GM13977 (cell line): ENCODE data around the gene RPF1.

Source experiments
- DNase-seq: peaks from one replicate; pipeline ENCODE4 v3.0.0; 2012; ENCODE audit warnings: low spot score
- in situ Hi-C: fragments of 300-500 bp; cut with MboI; formaldehyde crosslinking; loops from one replicate; pipeline ENCODE4 v1.12.0; 2022; ENCODE audit warnings: low sequenced_read_pairs, low pct_unique_long_range_greater_than_20kb, mixed read lengths, inconsistent platforms; ENCODE audit not compliant: unreplicated experiment
- TF ChIP-seq, protein P1 (sequence below): IDR thresholded peaks from 2 replicates; pipeline ENCODE4 v1.5.1; 2012; ENCODE audit warnings: mild to moderate bottlenecking, control low read depth; ENCODE audit not compliant: insufficient read depth; ENCODE audit errors: extremely low read depth, missing control alignments

RPF1 gene

DNA sequence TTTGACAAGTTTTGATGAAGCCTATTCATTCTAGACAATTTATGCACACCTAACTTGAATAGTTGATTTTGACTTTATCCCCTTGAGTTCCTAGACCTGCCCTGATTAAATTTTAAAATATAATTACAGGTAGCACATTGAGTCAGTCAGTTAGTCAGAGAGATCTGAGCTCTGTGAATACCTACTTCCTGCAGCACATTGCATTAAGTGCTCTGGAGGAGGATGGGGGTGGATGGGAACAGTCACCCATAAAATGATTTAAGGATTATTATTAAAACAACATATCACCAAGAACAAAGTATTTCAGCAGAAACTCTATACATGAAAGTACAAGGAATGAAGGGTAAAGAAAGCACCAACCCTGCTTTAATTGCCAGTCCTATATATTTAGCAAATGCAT lies 11.8 kb upstream of the RPF1 start:
- DNase-seq: no peak
- TF ChIP-seq, protein P1, sequence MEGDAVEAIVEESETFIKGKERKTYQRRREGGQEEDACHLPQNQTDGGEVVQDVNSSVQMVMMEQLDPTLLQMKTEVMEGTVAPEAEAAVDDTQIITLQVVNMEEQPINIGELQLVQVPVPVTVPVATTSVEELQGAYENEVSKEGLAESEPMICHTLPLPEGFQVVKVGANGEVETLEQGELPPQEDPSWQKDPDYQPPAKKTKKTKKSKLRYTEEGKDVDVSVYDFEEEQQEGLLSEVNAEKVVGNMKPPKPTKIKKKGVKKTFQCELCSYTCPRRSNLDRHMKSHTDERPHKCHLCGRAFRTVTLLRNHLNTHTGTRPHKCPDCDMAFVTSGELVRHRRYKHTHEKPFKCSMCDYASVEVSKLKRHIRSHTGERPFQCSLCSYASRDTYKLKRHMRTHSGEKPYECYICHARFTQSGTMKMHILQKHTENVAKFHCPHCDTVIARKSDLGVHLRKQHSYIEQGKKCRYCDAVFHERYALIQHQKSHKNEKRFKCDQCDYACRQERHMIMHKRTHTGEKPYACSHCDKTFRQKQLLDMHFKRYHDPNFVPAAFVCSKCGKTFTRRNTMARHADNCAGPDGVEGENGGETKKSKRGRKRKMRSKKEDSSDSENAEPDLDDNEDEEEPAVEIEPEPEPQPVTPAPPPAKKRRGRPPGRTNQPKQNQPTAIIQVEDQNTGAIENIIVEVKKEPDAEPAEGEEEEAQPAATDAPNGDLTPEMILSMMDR: no peak
- in situ Hi-C loops: no loop called here

DNA sequence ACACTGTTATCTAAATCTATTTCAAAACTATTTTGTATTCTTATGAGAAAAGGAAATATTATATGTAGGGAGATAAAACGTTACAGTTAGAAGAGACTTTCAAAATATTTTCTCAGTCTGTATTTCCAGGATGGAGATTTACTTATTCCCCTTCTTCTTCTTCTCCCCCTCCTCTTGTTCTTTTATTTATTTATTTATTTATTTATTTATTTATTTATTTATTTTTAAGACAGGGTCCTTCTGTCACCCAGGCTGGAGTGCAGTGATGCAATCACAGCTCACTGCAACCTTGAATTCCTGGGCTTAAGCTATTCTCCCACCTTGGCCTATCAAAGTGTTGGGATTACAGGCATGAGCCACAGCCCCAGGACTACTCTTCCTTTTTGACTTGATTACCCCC lies 2.8 kb upstream of the RPF1 start:
- in situ Hi-C loops: no loop called here
- TF ChIP-seq, protein P1: no peak
- no peak for DNase-seq

DNA sequence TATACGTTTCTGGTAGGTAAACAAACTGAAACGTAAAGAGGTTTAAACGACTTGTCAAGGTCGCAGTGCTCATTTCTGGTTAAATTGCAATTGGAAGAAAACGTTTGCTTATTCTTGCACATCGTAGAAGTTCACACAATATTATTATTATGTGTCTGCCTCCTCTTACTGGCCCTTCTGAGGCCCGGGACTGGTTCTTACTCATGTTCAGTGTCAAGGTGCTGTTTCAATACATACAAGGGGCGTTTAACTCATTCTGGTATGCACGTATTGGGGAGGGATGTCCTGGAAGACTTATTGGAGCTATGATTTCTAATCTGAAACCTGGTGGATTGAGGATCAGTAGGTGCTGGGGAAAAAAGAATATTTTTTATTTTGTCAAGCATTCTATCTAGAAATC lies 932 bp downstream of the RPF1 start:
- TF ChIP-seq, protein P1: no peak
- peak; percentile 7 for DNase-seq

DNA sequence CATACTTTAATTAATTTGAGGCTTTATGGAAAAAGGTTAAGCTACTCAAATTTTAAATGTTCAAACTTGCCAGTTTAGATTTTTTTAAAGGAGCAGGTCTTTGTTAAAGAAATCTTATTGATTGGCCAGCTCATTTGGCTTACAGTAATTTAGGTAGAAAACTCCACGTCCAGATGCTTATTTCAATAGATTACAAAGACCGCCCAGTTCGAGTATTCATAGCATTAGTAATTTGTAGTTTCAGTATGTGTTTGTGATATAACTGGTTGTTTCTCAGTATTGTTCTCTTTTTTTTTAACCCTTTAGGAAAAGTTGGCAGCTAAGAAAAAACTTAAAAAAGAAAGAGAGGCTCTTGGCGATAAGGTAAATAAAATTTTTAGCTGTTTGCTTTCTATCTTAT lies 1.6 kb downstream of the RPF1 start:
- peak; percentile 34 for DNase-seq
- TF ChIP-seq, protein P1: no peak
- in situ Hi-C loops: no loop called here

More for the DNA sequence above, 932 bp downstream of the RPF1 start:
- in situ Hi-C loops: no loop called here

DNA sequence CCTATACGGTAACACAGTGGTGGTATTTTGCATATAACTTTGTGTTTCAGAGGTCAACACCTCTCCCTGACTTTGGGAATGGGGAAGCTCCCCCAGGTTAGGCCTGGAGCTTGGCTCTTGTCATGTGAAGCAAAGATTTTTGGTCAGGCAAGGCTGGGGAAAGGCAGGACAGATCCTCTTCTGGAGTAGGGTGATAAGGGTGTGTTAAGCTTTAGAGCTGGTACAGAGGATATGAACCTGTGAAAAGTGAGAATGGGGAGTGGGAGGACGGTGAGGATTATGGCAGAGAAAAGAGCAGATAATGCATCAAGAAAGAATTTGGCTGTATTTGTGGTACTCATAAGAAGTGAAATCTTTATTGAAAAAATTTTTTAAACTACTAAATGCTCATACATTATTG lies 2.3 kb downstream of the RPF1 start:
- in situ Hi-C loops: no loop called here
- no peak for DNase-seq
- TF ChIP-seq, protein P1: no peak

DNA sequence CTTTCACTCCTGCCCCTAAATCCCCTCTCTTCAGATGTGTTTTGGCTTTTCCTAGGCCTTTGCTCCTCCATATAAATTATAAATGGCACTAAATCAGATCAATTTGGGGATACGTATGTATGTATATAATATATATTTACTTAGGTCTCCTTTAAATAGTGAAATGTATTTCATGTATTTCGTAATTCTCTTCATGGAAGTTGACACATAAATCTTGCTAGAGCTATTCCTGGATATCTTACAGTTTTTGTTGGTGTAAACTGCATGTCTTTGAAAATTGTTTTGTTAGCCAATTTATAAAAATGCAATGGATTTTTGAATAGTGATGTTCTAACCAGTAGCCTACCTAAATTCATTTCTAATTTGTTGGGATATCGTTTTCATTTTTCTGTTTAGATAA lies 9.0 kb downstream of the RPF1 start:
- TF ChIP-seq, protein P1: no peak
- in situ Hi-C loops: no loop called here
- DNase-seq: no peak

DNA sequence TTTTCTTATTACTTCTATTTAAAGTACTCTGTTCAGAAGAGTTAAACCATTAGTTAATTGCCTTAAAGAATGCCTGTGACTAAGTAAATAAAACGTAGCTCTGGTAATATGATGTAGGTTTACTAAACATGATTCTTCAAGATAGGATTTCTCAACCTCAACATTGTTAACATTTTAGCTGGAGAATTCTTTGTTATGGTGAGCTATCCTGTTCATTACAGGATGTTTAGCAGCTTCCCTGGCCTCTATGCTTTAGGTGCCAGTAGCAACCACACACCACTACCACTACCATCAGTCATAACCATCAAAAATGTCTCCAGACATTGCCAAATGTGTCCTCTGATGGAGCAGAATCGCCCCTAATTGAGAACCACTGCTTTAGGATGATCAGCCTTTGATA lies 10.7 kb downstream of the RPF1 start:
- TF ChIP-seq, protein P1: no peak
- no peak for DNase-seq
- in situ Hi-C loops: no loop called here
